Activated T-helper 1 cell treated with Interleukin-2 at 50 U/mL for 16 hours (primary cell): ENCODE data around the gene FAT1.
"Not testable (repeated sequence)": the region's sequence is repeated elsewhere in the genome, so short reads cannot be mapped to it uniquely, and the experiment has no call there.

Experiments
- DNase-seq: peaks from one replicate; pipeline ENCODE4 v3.0.0-alpha.2; 2020; ENCODE audit warnings: low read depth

Gene FAT1, protein sequence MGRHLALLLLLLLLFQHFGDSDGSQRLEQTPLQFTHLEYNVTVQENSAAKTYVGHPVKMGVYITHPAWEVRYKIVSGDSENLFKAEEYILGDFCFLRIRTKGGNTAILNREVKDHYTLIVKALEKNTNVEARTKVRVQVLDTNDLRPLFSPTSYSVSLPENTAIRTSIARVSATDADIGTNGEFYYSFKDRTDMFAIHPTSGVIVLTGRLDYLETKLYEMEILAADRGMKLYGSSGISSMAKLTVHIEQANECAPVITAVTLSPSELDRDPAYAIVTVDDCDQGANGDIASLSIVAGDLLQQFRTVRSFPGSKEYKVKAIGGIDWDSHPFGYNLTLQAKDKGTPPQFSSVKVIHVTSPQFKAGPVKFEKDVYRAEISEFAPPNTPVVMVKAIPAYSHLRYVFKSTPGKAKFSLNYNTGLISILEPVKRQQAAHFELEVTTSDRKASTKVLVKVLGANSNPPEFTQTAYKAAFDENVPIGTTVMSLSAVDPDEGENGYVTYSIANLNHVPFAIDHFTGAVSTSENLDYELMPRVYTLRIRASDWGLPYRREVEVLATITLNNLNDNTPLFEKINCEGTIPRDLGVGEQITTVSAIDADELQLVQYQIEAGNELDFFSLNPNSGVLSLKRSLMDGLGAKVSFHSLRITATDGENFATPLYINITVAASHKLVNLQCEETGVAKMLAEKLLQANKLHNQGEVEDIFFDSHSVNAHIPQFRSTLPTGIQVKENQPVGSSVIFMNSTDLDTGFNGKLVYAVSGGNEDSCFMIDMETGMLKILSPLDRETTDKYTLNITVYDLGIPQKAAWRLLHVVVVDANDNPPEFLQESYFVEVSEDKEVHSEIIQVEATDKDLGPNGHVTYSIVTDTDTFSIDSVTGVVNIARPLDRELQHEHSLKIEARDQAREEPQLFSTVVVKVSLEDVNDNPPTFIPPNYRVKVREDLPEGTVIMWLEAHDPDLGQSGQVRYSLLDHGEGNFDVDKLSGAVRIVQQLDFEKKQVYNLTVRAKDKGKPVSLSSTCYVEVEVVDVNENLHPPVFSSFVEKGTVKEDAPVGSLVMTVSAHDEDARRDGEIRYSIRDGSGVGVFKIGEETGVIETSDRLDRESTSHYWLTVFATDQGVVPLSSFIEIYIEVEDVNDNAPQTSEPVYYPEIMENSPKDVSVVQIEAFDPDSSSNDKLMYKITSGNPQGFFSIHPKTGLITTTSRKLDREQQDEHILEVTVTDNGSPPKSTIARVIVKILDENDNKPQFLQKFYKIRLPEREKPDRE (N-terminal part only)

DNA sequence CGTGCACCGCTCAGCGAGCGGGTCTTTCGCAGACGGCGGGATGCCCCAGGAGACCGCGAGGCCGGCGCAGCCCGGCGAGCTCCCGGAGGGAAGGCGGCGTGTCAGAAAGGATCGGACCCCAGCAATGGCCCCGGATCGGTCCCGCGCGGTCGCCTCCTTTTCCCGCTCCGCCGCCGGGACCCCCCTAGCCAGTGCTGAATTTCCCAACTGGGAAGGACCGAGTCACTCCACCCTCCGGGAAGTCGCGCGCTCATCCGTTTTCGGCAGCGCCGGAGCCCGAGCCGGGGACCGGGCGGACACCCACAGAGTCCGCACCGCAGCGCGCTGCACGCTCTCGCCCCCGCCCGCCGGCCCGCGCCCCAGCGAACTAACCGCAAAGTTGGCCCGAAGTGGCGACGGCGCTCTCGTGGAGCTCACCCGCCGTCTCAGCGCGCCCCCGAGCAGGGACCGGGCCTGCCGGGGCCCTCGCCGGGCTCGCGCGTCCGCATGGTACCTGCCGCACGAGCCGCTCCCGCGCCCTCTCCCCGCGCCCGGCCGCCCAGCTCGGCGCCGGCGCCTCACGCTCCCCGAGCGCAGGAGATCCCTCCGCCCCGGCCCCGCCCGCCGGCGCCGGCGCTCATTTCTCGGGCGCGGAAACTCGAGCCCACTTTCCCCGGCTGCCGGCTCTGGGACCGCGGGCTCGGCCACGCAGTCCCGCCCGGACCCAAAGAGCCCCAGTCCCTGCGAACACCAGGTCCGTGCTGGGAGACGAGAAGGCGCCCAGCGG is at the start of gene FAT1:
Gene FAT1 (minus strand): TSS at position 565 of the 766 bp plus-strand sequence. CDS start 14,029 bp downstream, outside the sequence.
- DNase-seq: no peak

DNA sequence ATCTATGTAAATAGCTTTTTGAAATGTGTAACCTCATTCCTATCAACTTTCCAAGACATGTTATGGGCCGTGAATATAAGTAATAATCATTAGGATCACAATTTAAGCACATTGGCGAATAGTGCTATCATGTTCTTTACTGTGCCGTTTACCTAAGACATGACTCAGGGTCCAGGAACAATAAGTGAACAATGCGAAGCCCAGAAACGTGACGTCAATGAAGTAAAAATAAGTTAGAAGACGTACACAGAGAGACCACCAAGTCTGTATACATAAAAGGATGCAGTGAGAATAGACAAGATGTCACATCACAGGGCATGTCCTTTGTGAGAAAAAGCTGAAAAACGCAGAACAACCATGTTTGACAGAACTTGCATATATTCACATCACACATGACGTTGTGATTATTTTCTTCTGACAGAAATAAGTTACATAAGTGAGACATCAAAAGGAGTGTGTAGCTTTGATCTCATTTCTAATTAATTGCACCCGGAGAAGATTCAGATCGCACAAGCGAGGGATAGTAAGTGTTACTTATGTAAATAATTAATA is 49.4 kb upstream of the FAT1 start:
- DNase-seq: no peak

DNA sequence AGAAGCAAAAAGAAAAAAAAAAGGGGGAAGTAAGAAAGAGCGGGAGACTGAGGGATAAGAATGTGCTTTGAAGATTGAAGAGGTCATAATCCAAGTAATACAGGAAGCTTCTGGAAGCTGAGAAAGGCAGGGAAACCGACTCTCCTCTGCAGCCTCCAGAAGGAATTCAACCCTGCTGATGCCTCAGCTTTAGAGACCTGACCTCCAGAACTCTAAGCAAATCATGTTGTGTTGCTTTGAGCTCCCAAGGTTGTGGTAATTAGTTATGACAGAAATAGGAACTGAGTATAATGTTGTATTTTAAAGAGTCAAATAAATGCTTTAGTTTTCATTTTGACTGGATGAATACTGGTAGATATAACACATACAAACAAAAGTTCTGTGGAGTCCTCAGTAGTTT is 48.0 kb upstream of the FAT1 start:
- DNase-seq: no peak

DNA sequence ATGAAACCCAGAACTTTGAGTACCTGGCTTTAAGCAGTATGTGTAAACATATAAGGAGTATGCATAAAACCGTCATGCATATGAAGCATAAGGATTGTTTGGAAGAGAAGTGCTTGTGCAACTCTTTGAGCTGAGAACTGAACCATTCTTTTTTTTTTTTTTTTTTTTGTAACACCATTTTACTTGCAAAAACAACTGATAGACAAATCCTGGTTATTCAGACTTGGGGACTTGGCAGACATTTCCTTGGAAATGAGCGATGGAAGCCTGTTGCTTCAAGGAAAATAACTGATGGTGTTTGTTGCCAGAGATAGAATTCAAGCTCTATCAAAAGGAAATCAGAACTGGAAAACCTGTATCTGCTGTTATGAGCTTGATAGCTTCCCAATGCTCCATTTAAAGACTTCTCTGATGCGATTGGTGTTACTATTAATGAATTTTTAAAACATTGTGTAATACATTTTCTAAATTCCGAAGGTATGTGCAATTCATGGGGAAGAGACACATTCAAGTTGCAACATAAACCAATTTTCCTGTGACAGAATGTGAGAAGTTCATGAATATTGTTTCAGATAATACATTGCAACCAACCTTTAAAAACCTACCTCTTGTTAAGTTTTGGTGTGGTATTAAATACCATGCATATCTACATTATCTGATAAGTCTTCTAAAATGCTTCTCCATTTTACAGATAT is 47.0 kb upstream of the FAT1 start:
- no peak for DNase-seq

DNA sequence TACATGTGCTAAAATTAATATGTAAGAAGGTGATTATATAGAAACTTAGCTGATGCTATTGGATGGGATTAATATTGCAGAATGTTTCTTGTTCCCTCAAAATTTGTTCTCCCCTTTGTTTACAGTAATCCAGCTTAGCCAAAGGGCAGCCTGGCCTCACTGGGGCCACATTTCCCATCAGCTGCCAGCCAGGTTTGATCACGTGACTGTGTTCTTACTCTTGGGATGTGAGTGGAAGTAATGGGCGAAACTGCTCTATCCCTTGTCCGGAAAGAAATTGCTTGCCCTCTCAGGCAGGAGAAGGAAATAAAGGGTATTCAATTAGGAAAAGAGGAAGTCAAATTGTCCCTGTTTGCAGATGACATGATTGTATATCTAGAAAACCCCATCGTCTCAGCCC is 44.1 kb upstream of the FAT1 start:
- DNase-seq: no peak

DNA sequence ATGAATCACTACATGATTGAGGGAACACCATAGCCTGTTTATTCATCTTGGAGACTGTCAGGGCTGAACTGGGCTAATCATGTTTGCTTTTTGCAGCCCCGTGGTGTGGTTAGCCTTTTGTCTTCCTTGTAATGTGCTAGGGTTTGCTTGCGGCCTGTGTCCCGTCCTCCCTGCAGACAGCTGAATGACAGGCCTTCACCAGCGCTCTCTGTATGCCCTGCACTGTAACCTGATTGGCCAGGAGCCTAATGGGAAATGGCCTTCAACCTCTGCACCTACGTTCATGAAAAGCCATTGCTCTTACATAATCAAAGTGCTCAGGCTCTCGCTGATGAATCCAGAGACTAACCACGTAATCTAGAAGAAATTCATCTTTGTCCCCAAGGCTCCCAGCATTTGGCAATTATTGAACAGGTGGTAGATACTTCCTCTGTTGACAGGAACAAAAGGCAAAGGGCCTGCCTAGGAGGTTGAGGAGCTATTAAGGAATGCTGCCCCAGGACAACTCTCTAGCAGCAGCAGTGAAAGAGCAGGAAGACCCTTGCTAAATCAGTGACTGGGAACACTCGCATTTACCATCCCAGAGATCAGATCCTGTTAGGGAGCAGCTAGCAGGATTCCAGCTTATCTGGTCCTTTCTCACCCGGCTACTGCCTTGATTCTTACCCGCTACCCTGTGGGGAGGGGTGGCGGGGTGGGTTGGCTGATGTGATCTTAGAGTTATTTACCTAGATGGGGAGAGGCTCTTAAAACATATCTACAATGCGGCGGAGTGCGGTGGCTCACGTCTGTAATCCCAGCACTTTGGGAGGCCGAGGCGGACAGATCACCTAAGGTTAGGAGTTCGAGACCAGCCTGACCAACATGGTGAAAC is 42.3 kb upstream of the FAT1 start:
- DNase-seq: no peak

DNA sequence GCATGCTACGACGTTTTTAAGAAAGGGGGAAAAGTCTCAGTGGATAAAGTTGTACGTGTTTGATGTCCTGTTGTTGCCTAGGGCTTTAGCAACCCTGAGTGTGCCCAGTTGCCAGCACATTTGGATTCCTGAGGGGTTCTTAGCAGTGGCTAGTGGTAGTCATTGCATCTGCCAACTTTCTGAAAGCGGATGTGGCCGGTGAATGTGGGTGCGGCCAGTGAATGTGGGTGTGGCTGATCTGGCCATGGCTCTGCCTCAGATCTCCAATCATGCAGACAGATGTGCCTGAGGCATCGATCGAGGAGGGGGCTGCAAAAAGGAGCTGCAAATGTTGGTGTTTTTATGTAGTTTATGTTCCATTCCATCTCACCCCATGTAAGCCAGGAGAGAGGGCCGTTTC is 41.5 kb upstream of the FAT1 start:
- no peak for DNase-seq

DNA sequence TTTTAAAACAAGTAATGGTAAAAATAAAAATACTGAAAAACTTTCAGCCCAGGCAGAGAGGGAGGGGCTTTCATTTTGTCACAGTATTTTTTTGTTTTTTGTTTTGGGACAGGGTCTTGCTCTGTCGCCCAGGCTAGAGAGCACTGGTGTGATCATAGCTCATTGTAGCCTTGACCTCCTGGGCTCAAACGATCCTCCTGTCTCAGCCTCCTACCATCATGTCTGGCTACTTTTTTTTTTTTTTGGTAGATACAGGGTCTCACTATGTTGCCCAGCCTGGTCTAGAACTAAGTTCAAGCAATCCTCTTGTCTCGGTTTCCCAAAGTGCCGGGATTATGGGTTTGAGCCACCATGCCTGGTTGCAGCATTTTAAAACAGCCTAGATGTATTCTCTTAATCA is 40.8 kb upstream of the FAT1 start:
- no peak for DNase-seq

DNA sequence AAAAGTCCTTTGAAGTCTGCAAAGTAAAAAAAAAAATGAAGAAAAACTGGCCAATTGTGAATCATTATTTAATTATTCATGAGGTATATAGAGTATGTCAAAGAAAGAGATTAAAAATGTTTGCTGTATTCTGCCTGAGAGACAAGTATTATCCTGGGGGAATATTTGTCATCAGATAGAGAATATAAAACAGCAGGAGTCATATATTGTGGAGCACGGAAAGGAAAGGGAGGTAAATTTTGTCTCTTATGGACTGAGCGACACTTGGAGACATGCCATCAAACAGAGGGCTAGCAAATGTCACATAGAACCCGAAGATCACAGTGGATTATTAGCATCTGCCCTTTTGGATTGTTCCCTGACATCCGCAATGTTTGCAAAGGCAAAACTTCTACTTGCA is 39.2 kb upstream of the FAT1 start:
- DNase-seq: no peak

DNA sequence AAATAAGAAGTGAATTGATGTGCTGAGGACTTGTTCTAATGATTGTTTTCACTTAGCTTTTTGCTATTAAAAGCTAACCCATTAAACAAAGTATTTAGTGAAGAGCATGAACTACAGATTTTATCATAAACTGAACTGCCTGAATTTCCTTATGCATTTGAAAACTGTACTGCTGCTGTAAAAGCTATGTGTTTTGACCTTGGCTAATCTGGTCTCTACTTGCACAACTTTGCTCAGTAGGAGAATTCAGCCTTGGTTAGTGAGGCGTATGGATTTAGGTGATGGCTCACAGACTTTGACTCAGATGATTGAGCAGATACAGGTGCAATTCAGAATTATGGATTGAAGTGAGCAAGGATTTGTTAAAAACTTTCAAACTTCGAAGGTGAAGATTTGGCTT is 38.7 kb upstream of the FAT1 start:
- DNase-seq: no peak

DNA sequence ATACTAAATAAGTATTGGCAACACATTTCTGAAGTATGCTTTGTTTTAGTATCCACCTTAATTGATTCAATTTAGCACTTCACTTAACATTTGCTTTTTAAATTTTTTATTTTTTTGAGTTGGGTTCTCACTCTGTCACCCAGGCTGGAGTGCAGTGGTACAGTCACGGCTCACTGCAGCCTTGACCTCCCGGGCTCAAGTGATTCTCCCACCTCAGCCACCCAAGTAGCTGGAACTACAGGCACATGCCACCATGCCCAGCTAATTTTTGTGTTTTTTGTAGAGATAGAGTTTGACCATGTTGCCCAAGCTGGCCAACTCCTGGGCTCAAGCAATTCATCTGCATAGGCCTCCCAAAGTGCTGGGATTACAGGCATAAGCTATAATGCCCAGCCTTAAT is 38.3 kb upstream of the FAT1 start:
- not testable (repeated sequence) for DNase-seq

DNA sequence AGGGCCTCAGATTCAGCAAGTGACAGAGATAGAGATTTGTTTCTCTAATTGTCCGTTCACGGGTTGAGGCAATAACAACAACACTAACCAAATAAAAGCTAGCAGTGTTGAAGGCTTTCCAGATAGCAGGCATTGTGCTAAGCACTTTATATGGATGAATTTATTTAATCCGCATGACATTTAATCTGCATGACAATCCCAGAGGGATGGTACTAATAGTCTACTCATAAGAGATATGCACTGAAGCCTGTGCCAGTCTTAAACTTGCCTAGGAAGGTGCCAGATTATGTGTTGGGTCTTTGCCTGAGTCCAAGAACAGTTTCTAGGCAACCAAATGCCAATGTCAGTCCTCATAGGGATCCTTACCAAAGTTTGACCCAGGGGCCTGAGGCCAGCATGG is 37.7 kb upstream of the FAT1 start:
- DNase-seq: no peak

DNA sequence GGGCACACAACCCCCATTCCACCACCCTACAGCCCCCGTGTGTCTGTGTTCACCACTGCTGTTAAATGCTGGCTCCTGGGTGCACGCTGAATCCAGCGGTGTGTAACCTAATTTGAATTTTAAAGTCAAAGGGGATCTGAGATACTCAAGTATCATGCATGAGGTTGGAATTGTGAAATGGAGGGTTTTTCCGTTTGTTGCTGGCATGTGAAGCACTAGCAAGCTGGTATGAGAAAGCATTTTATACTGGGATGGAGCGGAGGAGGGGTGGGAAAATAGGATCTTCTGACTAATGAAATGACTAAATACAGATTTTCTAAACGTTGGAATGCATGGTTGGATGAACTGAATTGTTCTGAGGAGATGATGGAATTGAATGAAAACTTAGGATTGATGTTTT is 36.9 kb upstream of the FAT1 start:
- DNase-seq: no peak

DNA sequence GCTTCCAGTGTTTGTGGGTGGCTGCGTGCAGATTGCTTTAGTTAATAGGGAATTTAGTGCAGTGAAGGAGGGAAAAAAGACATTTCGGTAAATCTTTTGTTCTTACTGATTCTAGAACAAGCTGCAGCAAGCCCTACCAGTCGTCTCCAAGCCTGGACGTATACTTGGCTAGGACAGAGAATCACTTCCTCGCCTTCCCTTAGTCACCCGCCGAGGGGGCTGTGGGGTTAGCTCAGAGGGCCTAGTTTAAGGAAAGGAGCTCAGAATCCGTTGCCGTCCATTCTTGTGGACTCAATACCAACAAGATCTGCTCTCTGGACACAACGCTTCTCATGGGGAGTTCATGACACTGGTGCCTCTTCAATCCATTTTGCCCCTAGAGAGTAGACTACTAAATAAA is 36.3 kb upstream of the FAT1 start:
- no peak for DNase-seq

DNA sequence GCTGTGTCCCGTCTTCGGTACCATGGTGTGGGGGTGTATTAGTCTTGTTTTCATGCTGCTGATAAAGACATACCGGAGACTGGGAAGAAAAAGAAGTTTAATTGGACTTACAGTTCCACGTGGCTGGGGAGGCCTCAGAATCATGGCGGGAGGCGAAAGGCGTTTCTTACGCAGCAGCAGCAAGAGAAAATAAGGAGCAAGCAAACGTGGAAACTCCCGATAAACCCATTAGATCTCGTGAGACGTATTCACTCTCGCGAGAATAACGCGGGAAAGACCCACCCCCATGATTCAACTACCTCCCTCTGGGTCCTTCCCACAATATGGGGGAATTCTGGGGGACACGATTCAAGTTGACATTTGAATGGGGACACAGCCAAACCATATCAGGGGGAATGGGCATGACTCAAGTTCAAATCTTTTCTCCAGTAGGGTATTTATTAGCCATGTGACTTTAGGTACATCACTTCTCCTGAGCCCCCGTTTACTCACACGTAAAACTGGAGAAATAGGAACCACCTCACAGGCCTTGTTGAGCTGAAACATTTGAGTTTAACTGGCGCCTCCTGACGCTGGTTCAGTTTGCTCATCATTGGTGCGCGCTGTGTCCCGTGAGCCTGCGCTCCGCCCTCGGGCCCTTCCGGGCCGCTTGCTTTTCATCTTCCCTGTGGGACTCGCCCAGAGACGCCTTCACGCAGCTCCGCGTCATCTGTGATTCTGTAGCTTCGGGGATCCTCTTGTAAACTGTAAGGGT is 35.5 kb upstream of the FAT1 start:
- no peak for DNase-seq

DNA sequence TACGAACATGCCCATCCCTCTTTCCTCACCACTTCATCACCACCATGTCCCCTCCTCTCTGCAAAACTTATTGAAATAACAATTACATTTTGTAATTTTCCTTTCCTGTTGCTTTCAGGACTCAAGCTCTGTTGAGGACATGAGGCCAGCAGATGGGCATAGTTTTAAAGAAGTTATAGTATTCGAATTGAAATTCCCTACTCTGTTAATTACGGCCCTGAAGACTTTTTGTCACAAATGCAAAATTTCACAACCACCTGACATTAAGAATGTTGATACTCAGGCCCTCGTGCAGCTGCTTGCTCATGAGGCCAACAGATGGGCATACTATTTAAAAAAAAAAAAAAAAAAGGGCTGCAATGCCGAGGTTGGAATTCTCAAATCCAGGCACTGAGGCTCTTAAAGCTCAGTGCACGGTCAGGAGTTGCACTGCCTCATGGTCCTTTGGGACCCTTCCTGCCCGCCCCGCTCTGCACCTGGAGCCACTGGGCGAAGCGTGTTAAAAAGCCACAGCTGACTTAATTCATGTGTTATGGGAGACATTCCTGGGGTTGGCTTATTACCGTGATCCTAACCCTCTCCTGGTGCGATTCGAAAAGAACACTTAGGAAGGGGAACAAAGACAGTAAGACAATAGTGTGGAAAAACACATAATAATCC is 34.2 kb upstream of the FAT1 start:
- no peak for DNase-seq

DNA sequence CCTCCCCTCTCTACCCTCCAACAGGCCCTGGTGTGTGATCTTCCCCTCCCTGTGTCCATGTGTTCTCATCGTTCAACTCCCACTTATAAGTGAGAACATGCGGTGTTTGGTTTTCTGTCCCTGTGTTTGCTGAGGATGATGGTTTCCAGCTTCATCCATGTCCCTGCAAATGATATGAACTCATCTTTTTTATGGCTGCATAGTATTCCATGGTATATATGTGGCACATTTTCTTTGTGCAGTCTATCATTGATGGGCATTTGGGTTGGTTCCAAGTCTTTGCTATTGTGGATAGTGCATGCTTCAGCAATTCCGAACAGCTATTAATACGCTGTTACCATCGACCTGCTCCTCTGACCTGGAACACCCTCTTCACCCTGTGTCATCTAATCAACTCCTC is 32.9 kb upstream of the FAT1 start:
- not testable (repeated sequence) for DNase-seq
